ENCODE data around the gene ZNF189.
"Not testable (repeated sequence)": the region's sequence is repeated elsewhere in the genome, so short reads cannot be mapped to it uniquely, and the experiment has no call there.

The ZNF189 gene

GRCh38 chr9:101381118-101381517 lies 17.5 kb upstream of the ZNF189 start:
- DNase-seq: no peak

GRCh38 chr9:101381833-101382342 lies 16.8 kb upstream of the ZNF189 start:
- no peak for DNase-seq

GRCh38 chr9:101383361-101383760 lies 15.3 kb upstream of the ZNF189 start:
- no peak for DNase-seq

- DNase-seq: not testable (repeated sequence)
Measured at GRCh38 chr9:101384873-101385536, 13.6 kb upstream of the ZNF189 start, which contains the start of gene BAAT. Gene BAAT, minus strand, starts transcription at chr9:101385006. Its CDS starts 13,602 bp downstream, at chr9:101371404.

- DNase-seq: no peak
Measured at GRCh38 chr9:101387871-101388506, 10.7 kb upstream of the ZNF189 start.

- no peak for DNase-seq
Measured at GRCh38 chr9:101388507-101388993, 10.1 kb upstream of the ZNF189 start.

GRCh38 chr9:101393135-101393534 lies 5.5 kb upstream of the ZNF189 start:
- no peak for DNase-seq

- DNase-seq: no peak
Measured at GRCh38 chr9:101394687-101395086, 4.0 kb upstream of the ZNF189 start.

- DNase-seq: no peak
Measured at GRCh38 chr9:101397746-101398067, 944 bp upstream of the ZNF189 start.

GRCh38 chr9:101398930-101399642 lies 435 bp downstream of the ZNF189 start:
- no peak for DNase-seq

- no peak for DNase-seq
Measured at GRCh38 chr9:101399643-101399970, 956 bp downstream of the ZNF189 start.

GRCh38 chr9:101400120-101400519 lies 1.5 kb downstream of the ZNF189 start:
- no peak for DNase-seq

- no peak for DNase-seq
Measured at GRCh38 chr9:101403516-101404285, 5.0 kb downstream of the ZNF189 start.

- DNase-seq: no peak
Measured at GRCh38 chr9:101408374-101409078, 9.9 kb downstream of the ZNF189 start.

- DNase-seq: no peak
Measured at GRCh38 chr9:101409079-101409477, 10.4 kb downstream of the ZNF189 start.

GRCh38 chr9:101414839-101415238 lies 16.2 kb downstream of the ZNF189 start:
- no peak for DNase-seq

GRCh38 chr9:101415578-101415977 lies 16.9 kb downstream of the ZNF189 start:
- no peak for DNase-seq

GRCh38 chr9:101417389-101417788 lies 18.7 kb downstream of the ZNF189 start:
- DNase-seq: no peak

- DNase-seq: no peak
Measured at GRCh38 chr9:101417977-101418376, 19.3 kb downstream of the ZNF189 start.

- DNase-seq: no peak
Measured at GRCh38 chr9:101418518-101419430, 20.1 kb downstream of the ZNF189 start.

GRCh38 chr9:101419863-101420262 lies 21.2 kb downstream of the ZNF189 start:
- DNase-seq: no peak

Data from stimulated activated CD4-positive, alpha-beta T cell treated with anti-CD3 and anti-CD28 coated beads, Interleukin-4, amount 100 ng/mL, for 24 hours (primary cell).